Measurements from ENCODE around the gene CTSS. TPM values are rescaled to one million over a fixed set of nuclear protein-coding genes. Genes with fewer than 3 reads are reported as not detected.

The CTSS gene
- total RNA-seq, 1 donor from 2014 or later, result 0.81 TPM

DNA sequence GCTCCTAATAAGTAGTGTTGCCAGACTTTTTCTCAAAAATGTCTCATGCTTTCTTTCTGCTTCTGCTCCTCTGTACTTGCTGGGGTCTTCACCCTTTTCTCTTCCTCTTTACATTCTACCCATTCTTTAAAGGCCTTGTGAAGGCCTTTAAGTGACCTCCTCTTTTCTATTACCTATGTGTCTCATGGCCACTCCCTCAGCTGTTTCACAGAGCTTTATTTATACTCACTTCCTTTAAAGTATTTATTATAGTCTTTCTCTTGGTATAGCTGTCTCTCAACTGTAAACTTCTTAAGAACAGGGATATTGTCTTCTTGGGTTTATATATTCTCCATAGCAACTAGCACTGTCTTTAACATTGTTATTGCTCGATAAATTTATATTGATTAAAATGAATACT is 69.4 kb downstream of the CTSS start:
- Mint-ChIP-seq H3K4me3 (ENCODE audit: unreplicated experiment) (peak overlapping the region; percentile 100), H3K27me3 (ENCODE audit: unreplicated experiment) (no peaks in the 10 kb centered on the region), H3K4me1 (ENCODE audit: low read depth, unreplicated experiment) (peaks cover 5% of the 10 kb centered on the region), H3K36me3 (ENCODE audit: unreplicated experiment) (no peaks in the 10 kb centered on the region), H3K9me3 (ENCODE audit: unreplicated experiment) (no peaks in the 10 kb centered on the region), H3K27ac (ENCODE audit: unreplicated experiment) (peak overlapping the region; percentile 25)
- DNase-seq, result no peak
- TF ChIP-seq, protein P1, sequence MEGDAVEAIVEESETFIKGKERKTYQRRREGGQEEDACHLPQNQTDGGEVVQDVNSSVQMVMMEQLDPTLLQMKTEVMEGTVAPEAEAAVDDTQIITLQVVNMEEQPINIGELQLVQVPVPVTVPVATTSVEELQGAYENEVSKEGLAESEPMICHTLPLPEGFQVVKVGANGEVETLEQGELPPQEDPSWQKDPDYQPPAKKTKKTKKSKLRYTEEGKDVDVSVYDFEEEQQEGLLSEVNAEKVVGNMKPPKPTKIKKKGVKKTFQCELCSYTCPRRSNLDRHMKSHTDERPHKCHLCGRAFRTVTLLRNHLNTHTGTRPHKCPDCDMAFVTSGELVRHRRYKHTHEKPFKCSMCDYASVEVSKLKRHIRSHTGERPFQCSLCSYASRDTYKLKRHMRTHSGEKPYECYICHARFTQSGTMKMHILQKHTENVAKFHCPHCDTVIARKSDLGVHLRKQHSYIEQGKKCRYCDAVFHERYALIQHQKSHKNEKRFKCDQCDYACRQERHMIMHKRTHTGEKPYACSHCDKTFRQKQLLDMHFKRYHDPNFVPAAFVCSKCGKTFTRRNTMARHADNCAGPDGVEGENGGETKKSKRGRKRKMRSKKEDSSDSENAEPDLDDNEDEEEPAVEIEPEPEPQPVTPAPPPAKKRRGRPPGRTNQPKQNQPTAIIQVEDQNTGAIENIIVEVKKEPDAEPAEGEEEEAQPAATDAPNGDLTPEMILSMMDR (IDR thresholded peaks at IDR 0.05; ENCODE audit: partially characterized antibody, unreplicated experiment), result no peak

DNA sequence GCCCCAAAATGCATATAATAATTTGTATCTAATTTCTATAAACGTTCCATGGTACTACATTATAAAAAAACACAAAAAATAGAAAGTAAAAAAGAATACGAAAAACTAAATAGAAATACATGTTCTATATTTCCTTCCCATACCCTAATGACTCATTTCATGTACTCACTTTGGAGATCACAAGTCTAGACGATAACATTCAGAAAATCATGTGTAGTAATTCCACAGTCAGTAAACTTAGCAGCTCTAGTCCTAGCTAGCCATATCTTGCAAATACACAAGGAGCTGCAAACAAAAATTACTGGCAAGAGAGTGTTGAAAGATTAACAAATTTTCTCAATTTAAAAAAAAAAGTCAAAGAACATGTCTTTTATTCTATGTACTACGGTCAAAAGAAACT is 70.0 kb downstream of the CTSS start:
- no peaks in the 10 kb centered on the region for H3K27me3 Mint-ChIP-seq (ENCODE audit: unreplicated experiment)
- no peaks in the 10 kb centered on the region for H3K9me3 Mint-ChIP-seq (ENCODE audit: unreplicated experiment)
- H3K36me3 Mint-ChIP-seq (ENCODE audit: unreplicated experiment), result no peaks in the 10 kb centered on the region
- no peak overlapping the region for H3K4me3 Mint-ChIP-seq (ENCODE audit: unreplicated experiment)
- no peak for DNase-seq
- TF ChIP-seq, protein P1 (IDR thresholded peaks at IDR 0.05; ENCODE audit: partially characterized antibody, unreplicated experiment), result no peak
- peaks cover 5% of the 10 kb centered on the region for H3K4me1 Mint-ChIP-seq (ENCODE audit: low read depth, unreplicated experiment)
- no peak overlapping the region for H3K27ac Mint-ChIP-seq (ENCODE audit: unreplicated experiment)

DNA sequence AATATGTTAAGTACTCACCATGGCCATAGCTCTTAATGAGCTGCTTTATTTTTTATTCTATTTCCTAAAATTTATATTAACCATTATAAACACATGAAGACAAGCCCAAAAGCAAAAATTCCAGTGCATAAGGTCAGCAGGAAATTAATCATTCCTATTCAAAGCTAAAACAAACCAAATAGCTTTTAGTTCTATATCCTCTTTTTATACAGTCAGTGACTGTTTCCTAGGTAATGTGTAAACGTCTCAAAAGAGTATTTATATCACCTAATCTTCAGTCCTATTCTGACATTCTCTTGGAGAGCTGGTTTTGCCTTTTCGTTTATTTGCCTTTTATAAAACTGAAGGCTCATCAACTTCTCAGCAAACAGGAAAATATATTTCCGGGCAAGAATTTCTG is 72.9 kb downstream of the CTSS start:
- H3K9me3 Mint-ChIP-seq (ENCODE audit: unreplicated experiment), result no peaks in the 10 kb centered on the region

DNA sequence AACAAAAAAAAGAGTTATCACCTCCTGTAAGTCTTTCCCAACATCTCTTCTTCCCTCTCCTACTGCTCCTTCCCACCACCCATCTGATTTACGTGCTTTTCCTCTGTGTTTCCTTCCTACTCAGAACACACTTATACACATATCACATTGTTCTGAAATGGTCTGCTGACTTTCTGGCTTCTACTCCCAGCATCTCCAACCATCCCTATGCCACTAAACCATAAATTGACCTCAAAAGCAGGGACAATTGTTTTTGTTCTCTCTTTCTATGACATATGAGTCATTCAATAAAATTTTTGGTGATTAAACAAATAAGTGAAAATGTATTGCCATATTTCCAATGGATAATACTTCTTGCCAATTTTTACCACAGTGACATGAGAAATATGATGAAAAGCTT is 76.8 kb downstream of the CTSS start:
- TF ChIP-seq, protein P1 (IDR thresholded peaks at IDR 0.05; ENCODE audit: partially characterized antibody, unreplicated experiment), result no peak
- Mint-ChIP-seq H3K36me3 (ENCODE audit: unreplicated experiment) (no peaks in the 10 kb centered on the region), H3K9me3 (ENCODE audit: unreplicated experiment) (no peaks in the 10 kb centered on the region), H3K27me3 (ENCODE audit: unreplicated experiment) (no peaks in the 10 kb centered on the region), H3K4me3 (ENCODE audit: unreplicated experiment) (no peak overlapping the region), H3K4me1 (ENCODE audit: low read depth, unreplicated experiment) (no peaks in the 10 kb centered on the region), H3K27ac (ENCODE audit: unreplicated experiment) (no peak overlapping the region)
- no peak for DNase-seq

More for the DNA sequence above, 72.9 kb downstream of the CTSS start:
- Mint-ChIP-seq H3K4me3 (ENCODE audit: unreplicated experiment) (no peak overlapping the region), H3K36me3 (ENCODE audit: unreplicated experiment) (no peaks in the 10 kb centered on the region), H3K27ac (ENCODE audit: unreplicated experiment) (no peak overlapping the region), H3K4me1 (ENCODE audit: low read depth, unreplicated experiment) (peaks cover 4% of the 10 kb centered on the region), H3K27me3 (ENCODE audit: unreplicated experiment) (no peaks in the 10 kb centered on the region)
- no peak for DNase-seq
- TF ChIP-seq, protein P1 (IDR thresholded peaks at IDR 0.05; ENCODE audit: partially characterized antibody, unreplicated experiment), result no peak

DNA sequence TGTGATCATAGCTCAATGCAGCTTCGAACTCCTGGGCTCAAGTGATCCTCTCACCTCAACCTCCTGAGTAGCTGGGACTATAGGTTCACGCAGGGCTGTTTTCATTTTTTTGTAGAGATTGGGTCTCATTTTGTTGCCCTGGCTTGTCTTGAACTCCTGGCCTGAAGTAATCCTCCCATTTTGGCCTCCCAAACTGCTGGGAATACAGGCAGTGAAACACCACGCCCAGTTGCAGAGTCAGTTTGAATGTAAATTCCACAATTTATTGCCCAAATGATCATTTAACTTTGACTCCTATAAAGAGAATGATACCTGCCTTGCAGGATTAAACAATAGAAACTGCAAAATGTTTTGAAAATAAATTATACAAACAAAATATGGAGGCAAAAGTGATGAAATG is 79.3 kb downstream of the CTSS start:
- no peak for DNase-seq
- Mint-ChIP-seq H3K9me3 (ENCODE audit: unreplicated experiment) (no peaks in the 10 kb centered on the region), H3K36me3 (ENCODE audit: unreplicated experiment) (no peaks in the 10 kb centered on the region), H3K4me3 (ENCODE audit: unreplicated experiment) (no peak overlapping the region), H3K27me3 (ENCODE audit: unreplicated experiment) (no peaks in the 10 kb centered on the region), H3K4me1 (ENCODE audit: low read depth, unreplicated experiment) (no peaks in the 10 kb centered on the region), H3K27ac (ENCODE audit: unreplicated experiment) (no peak overlapping the region)
- TF ChIP-seq, protein P1 (IDR thresholded peaks at IDR 0.05; ENCODE audit: partially characterized antibody, unreplicated experiment), result no peak

Measured in glutamatergic neuron (in vitro differentiated cells).